ENCODE measurements around the gene FYN.

GRCh38 chr6:111730864-111731263, 142.4 kb downstream of the FYN start:
- no peak for TF ChIP-seq RXRA (IDR thresholded peaks at IDR 0.05; ENCODE audit: insufficient read depth, low read depth, low read length)
- no peak for TF ChIP-seq CBX5 (IDR thresholded peaks at IDR 0.05; ENCODE audit: low read depth, low read length)
- no peak for TF ChIP-seq FOSL1 (IDR thresholded peaks at IDR 0.05; ENCODE audit: insufficient read depth, low read depth, low read length)
- no peak for TF ChIP-seq GTF2F1 (IDR thresholded peaks at IDR 0.05; ENCODE audit: borderline replicate concordance, low read depth, low read length)
- TF ChIP-seq ASH2L (IDR thresholded peaks at IDR 0.05; ENCODE audit: low read length) = no peak
- TF ChIP-seq CTCF (IDR thresholded peaks at IDR 0.05; ENCODE audit: control extremely low read depth in 1 of 3, insufficient read depth in 1 of 3, low read depth in 1 of 3, low read length in 3 of 3) = no peak
- no peak for TF ChIP-seq POLR2A (IDR thresholded peaks at IDR 0.05; ENCODE audit: control extremely low read depth in 1 of 2, low read depth in 2 of 2, low read length in 2 of 2)
- no peak for TF ChIP-seq HDAC2 (IDR thresholded peaks at IDR 0.05; ENCODE audit: borderline replicate concordance in 1 of 2, low read depth in 2 of 2, low read length in 2 of 2)
